HCT116 (cell line): ENCODE results near the gene PRMT7. TPM values are rescaled to one million over a fixed set of nuclear protein-coding genes. Genes with fewer than 3 reads are reported as not detected.

Experiments used
- ATAC-seq: fragments of 200-7000 bp; cut with Tn5 transposase; 2 replicates; pipeline ENCODE4 v1.9.1; 2020; ENCODE audit warnings: mild to moderate bottlenecking, moderate library complexity
- BruUV-seq: library from RNA; stranded (reverse); fragments of 400-500 nt; replicated peaks from 2 replicates; lab custom pipeline; 2021; lab: Mats Ljungman, UMichigan
- CTCF ChIA-PET: fragments of 300-600 bp; sonication (Branson Sonifier 250); formaldehyde crosslinking; loops from one replicate; lab custom pipeline; 2021; ENCODE audit warnings: antibody characterized with exemption; lab: Charles Lee
- POLR2A ChIA-PET: fragments of 300-600, 350-600 bp; sonication (Branson Sonifier 250); formaldehyde crosslinking; loops from one replicate; lab custom pipeline; 2021; ENCODE audit warnings: antibody characterized with exemption; lab: Charles Lee
- RAD21 ChIA-PET, 2 experiments: fragments of 300-600 bp; sonication (Branson Sonifier 250); formaldehyde crosslinking; loops; one replicate each; lab custom pipeline; 2023; ENCODE audit warnings: low total read pairs in 2 of 2; ENCODE audit not compliant: uncharacterized antibody in 2 of 2, unreplicated experiment in 2 of 2, low non-redundant PET in 1 of 2; lab: Charles Lee
- DNase-seq: peaks from one replicate; pipeline ENCODE4 v3.0.0-alpha.2; 2010; ENCODE audit warnings: low read depth, low spot score
- H2AFZ ChIP-seq: fragments of 200-600 bp; shearing (Covaris generic), sonication (generic); 2 replicates; pipeline ENCODE4 v1.6.1; 2017; ENCODE audit warnings: low read depth, mixed run types, mixed read lengths, antibody characterized with exemption, low read length; ENCODE audit not compliant: poor library complexity, severe bottlenecking
- H3K27ac ChIP-seq: 2 replicates; pipeline ENCODE4 v1.5.1; 2012; ENCODE audit warnings: low read depth, low read length
- H3K27me3 ChIP-seq: fragments of 200-600 bp; sonication (generic); 2 replicates; pipeline ENCODE4 v1.6.1; 2016; ENCODE audit warnings: mixed run types, low read length, mixed read lengths; ENCODE audit not compliant: insufficient read depth
- H3K36me3 ChIP-seq, 2 experiments: fragments of 200-500 bp in 1 of 2; fragments of 200-600 bp in 1 of 2; sonication (Bioruptor generic) in 1 of 2; sonication (generic) in 1 of 2; 2 replicates each; pipeline versions ENCODE4 v1.5.1 to v1.6.1; 2014 to 2016; ENCODE audit warnings: low read length in 2 of 2, inconsistent platforms in 1 of 2, mixed read lengths in 1 of 2, mixed run types in 1 of 2; ENCODE audit not compliant: insufficient read depth in 2 of 2, control insufficient read depth in 1 of 2
- H3K4me1 ChIP-seq, 2 experiments: fragments of 200-600 bp in 1 of 2; sonication (generic) in 1 of 2; 2 replicates each; pipeline versions ENCODE4 v1.5.1 to v1.6.1; 2012 to 2017; ENCODE audit warnings: low read length in 2 of 2, inconsistent platforms in 1 of 2, mild to moderate bottlenecking in 1 of 2, mixed read lengths in 1 of 2, mixed run types in 1 of 2, moderate library complexity in 1 of 2; ENCODE audit not compliant: insufficient read depth in 2 of 2, control insufficient read depth in 1 of 2
- H3K4me2 ChIP-seq: fragments of 200-600 bp; sonication (generic); 2 replicates; pipeline ENCODE4 v1.6.1; 2017; ENCODE audit warnings: mixed run types, low read length, mixed read lengths
- H3K4me3 ChIP-seq, 2 experiments: fragments of 200-600 bp in 1 of 2; sonication (generic) in 1 of 2; replicated peaks in 1 of 2; 2 replicates each; pipeline ENCODE4 v1.5.1; 2011 to 2016; ENCODE audit warnings: low read length in 2 of 2, control low read depth in 1 of 2, low read depth in 1 of 2, mild to moderate bottlenecking in 1 of 2, mixed read lengths in 1 of 2, mixed run types in 1 of 2
- H3K79me2 ChIP-seq: fragments of 200-600 bp; sonication (generic); 2 replicates; pipeline ENCODE4 v1.6.1; 2017; ENCODE audit warnings: mild to moderate bottlenecking, mixed run types, low read length, moderate library complexity, mixed read lengths; ENCODE audit not compliant: insufficient read depth
- H3K9ac ChIP-seq: fragments of 200-600 bp; sonication (generic); 2 replicates; pipeline ENCODE4 v1.6.1; 2016; ENCODE audit warnings: low read length, mixed read lengths
- H3K9me2 ChIP-seq: fragments of 200-600 bp; sonication (generic), shearing (Covaris generic); 2 replicates; pipeline ENCODE4 v1.6.1; 2017; ENCODE audit warnings: mixed run types, mild to moderate bottlenecking, moderate library complexity; ENCODE audit not compliant: insufficient read depth
- H3K9me3 ChIP-seq, 2 experiments: fragments of 200-500 bp in 1 of 2; fragments of 200-600 bp in 1 of 2; sonication (Bioruptor generic) in 1 of 2; sonication (generic) in 1 of 2; 2 replicates each; pipeline ENCODE4 v1.6.1; 2014 to 2017; ENCODE audit warnings: low read length in 2 of 2, mixed read lengths in 2 of 2, inconsistent platforms in 1 of 2, low read depth in 1 of 2, mild to moderate bottlenecking in 1 of 2, mixed run types in 1 of 2, moderate library complexity in 1 of 2; ENCODE audit not compliant: control insufficient read depth in 1 of 2, insufficient read depth in 1 of 2
- H4K20me1 ChIP-seq: fragments of 200-600 bp; sonication (generic), shearing (Covaris generic); 2 replicates; pipeline ENCODE4 v1.6.1; 2017; ENCODE audit warnings: mixed run types, mild to moderate bottlenecking, moderate library complexity; ENCODE audit not compliant: insufficient read depth
- CBX3 ChIP-seq: IDR thresholded peaks from 2 replicates; pipeline ENCODE4 v1.6.1; 2012; ENCODE audit warnings: low read depth
- CEBPB ChIP-seq: IDR thresholded peaks from 2 replicates; pipeline ENCODE4 v1.6.1; 2012; ENCODE audit warnings: low read depth
- CTCF ChIP-seq, 3 experiments: fragments of 200-600 bp in 1 of 3; sonication (generic) in 1 of 3; IDR thresholded peaks in 2 of 3; conservative IDR thresholded peaks in 1 of 3; 2 replicates each; pipeline ENCODE4 v1.5.1; 2012 to 2017; ENCODE audit warnings: low read depth in 2 of 3, low read length in 2 of 3, antibody characterized with exemption in 1 of 3, borderline replicate concordance in 1 of 3, control low read depth in 1 of 3, mild to moderate bottlenecking in 1 of 3, mixed read lengths in 1 of 3, mixed run types in 1 of 3, moderate library complexity in 1 of 3; ENCODE audit not compliant: insufficient read depth in 1 of 3
- EGR1 ChIP-seq: IDR thresholded peaks from 2 replicates; pipeline ENCODE4 v1.6.1; 2012; ENCODE audit warnings: low read depth
- EZH2 ChIP-seq: fragments of 200-600 bp; sonication (generic); IDR thresholded peaks from 2 replicates; pipeline ENCODE4 v1.6.1; 2017; ENCODE audit warnings: antibody characterized with exemption, mixed run types
- EZH2phosphoT487 ChIP-seq: fragments of 200-600 bp; IDR thresholded peaks from 2 replicates; pipeline ENCODE4 v1.6.1; 2018; ENCODE audit warnings: antibody characterized with exemption, borderline replicate concordance
- POLR2A ChIP-seq: IDR thresholded peaks from 2 replicates; pipeline ENCODE4 v1.7.0; 2011; ENCODE audit warnings: borderline replicate concordance; ENCODE audit not compliant: insufficient read depth, insufficient read length; ENCODE audit errors: extremely low read depth
- POLR2AphosphoS5 ChIP-seq: IDR thresholded peaks from 2 replicates; pipeline ENCODE4 v1.6.1; 2011; ENCODE audit warnings: mild to moderate bottlenecking, low read depth, low read length, moderate library complexity
- RAD21 ChIP-seq: IDR thresholded peaks from 2 replicates; pipeline ENCODE4 v1.6.1; 2012; ENCODE audit warnings: low read depth, mild to moderate bottlenecking
- SRF ChIP-seq: IDR thresholded peaks from 2 replicates; pipeline ENCODE4 v1.6.1; 2012; ENCODE audit warnings: low read depth
- ZFX ChIP-seq: fragments of 450-650 bp; IDR thresholded peaks from 2 replicates; pipeline ENCODE4 v1.6.1; 2017
- intact Hi-C: fragments of 100-400 bp; cut with micrococcal nuclease; formaldehyde crosslinking; loops from 2 replicates; pipeline ENCODE4 v1.10.0; 2022
- total RNA-seq: library from RNA; stranded (reverse); gene quantifications from one replicate; pipeline ENCODE4 v1.2.1, GENCODE V29; 2021; ENCODE audit not compliant: unreplicated experiment
- TF ChIP-seq, protein P1 (sequence below): IDR thresholded peaks from 2 replicates; pipeline ENCODE4 v1.6.1; 2012; ENCODE audit warnings: low read depth
- TF ChIP-seq, protein P2 (sequence below): IDR thresholded peaks from 2 replicates; pipeline ENCODE4 v1.6.1; 2012
- TF ChIP-seq, protein P3 (sequence below): IDR thresholded peaks from 2 replicates; pipeline ENCODE4 v1.6.1; 2012

The PRMT7 gene
- total RNA-seq, 1 experiment from 2014 or later: 34.4 TPM

DNA sequence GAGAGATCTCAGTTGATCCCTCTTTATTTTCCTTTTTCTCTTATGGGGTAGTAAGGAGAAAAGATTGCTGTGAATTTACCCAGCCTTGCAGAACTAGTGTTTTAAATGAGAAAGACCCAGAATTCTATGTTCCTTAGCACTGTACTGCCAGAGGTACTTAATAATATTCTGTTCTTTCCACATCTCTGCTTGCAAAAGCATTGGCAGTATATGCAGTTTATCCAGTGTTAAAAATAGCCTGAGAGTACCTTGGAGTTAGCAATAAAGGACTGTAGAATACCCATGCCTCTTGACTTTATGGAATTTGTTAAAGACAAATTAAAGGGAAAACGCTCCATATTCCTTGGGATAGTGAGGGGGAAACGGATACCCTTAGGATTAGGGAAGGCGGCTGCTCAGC is 34.6 kb upstream of the PRMT7 start (continued):
- no peak for TF ChIP-seq CTCF (IDR thresholded peaks at IDR 0.05 in 2 of 3, conservative IDR thresholded peaks at IDR 0.05 in 1 of 3; ENCODE audit: borderline replicate concordance in 1 of 3, insufficient read depth in 1 of 3, low read depth in 2 of 3, low read length in 2 of 3)

DNA sequence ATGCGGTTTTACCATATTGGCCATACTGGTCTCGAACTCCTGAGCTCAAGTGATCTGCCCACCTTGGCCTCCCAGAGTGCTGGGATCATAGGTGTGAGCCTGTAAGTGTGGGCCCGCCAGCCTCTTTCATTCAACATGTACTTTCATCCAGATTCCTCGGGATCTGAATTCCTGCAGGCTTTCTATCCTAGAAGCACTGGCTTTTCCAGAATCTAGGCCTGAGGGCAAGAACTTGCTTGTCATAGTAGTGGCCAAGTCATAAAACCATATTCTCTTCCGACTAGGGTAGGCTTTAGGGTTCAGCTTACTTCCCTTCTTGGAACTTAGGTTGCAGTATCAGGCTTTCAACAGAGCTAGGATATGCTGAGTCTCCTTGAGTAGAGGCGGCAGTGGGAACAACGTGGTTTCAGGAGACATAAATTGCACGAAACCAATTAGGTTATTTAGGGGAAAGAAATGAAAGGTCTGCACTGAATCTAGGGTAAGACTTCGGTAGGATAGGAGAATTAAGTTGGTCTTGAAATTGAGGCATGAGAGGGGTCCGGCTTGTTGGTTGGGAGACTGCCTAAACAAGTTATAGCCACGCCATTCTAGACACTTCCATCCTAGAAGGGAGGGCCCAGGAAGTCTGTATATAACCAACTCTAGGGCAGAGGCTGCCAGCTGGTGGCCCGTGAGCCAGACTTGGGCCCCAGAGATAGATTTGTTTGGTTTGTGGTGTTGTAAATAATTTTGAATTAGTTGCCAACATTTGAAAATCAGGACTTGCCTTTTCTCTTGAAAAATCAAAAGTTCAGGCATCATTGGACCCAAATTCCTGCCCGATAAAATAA is 30.9 kb upstream of the PRMT7 start:
- H3K27ac ChIP-seq: no peak overlapping the region
- no peaks in the 10 kb centered on the region for H3K4me1 ChIP-seq
- H3K36me3 ChIP-seq: peaks cover 0 to 13% of the 10 kb centered on the region in 2 experiments; a peak in 2 of 4 replicates
- POLR2A ChIA-PET: no interaction called here
- ATAC-seq: no peak
- H3K4me3 ChIP-seq: no peak overlapping the region
- peaks cover 54% of the 10 kb centered on the region for H3K79me2 ChIP-seq
- no peaks in the 10 kb centered on the region for H3K27me3 ChIP-seq
- H3K9me3 ChIP-seq: no peaks in the 10 kb centered on the region
- intact Hi-C loops: no loop called here
- no peak overlapping the region for H3K9ac ChIP-seq
- TF ChIP-seq CEBPB: no peak
- no peak for TF ChIP-seq RAD21
- TF ChIP-seq POLR2AphosphoS5: no peak
- TF ChIP-seq ZFX: no peak
- no peak for TF ChIP-seq SRF
- TF ChIP-seq, protein P1, sequence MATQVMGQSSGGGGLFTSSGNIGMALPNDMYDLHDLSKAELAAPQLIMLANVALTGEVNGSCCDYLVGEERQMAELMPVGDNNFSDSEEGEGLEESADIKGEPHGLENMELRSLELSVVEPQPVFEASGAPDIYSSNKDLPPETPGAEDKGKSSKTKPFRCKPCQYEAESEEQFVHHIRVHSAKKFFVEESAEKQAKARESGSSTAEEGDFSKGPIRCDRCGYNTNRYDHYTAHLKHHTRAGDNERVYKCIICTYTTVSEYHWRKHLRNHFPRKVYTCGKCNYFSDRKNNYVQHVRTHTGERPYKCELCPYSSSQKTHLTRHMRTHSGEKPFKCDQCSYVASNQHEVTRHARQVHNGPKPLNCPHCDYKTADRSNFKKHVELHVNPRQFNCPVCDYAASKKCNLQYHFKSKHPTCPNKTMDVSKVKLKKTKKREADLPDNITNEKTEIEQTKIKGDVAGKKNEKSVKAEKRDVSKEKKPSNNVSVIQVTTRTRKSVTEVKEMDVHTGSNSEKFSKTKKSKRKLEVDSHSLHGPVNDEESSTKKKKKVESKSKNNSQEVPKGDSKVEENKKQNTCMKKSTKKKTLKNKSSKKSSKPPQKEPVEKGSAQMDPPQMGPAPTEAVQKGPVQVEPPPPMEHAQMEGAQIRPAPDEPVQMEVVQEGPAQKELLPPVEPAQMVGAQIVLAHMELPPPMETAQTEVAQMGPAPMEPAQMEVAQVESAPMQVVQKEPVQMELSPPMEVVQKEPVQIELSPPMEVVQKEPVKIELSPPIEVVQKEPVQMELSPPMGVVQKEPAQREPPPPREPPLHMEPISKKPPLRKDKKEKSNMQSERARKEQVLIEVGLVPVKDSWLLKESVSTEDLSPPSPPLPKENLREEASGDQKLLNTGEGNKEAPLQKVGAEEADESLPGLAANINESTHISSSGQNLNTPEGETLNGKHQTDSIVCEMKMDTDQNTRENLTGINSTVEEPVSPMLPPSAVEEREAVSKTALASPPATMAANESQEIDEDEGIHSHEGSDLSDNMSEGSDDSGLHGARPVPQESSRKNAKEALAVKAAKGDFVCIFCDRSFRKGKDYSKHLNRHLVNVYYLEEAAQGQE: no peak
- TF ChIP-seq POLR2A: no peak
- no peak for TF ChIP-seq EGR1
- TF ChIP-seq, protein P2, sequence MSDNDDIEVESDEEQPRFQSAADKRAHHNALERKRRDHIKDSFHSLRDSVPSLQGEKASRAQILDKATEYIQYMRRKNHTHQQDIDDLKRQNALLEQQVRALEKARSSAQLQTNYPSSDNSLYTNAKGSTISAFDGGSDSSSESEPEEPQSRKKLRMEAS: no peak
- TF ChIP-seq, protein P3, sequence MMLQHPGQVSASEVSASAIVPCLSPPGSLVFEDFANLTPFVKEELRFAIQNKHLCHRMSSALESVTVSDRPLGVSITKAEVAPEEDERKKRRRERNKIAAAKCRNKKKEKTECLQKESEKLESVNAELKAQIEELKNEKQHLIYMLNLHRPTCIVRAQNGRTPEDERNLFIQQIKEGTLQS: no peak
- TF ChIP-seq EZH2: no peak
- TF ChIP-seq CBX3: no peak
- no peak for TF ChIP-seq EZH2phosphoT487
- BruUV-seq: no TSS peak
- CTCF ChIA-PET: interaction anchor here (2.3 kb wide), 1 partner anchor 16 kb away, joined by 10 read pairs; the partner anchor contains the start of gene SLC7A6
- H4K20me1 ChIP-seq: no peaks in the 10 kb centered on the region
- RAD21 ChIA-PET: no interaction called here
- no peaks in the 10 kb centered on the region for H3K9me2 ChIP-seq
- no peak for DNase-seq
- H3K4me2 ChIP-seq: no peak overlapping the region
- H2AFZ ChIP-seq: no peak overlapping the region
